Measurements from ENCODE around the gene NAV3. TPM values are rescaled to one million over a fixed set of nuclear protein-coding genes. Genes with fewer than 3 reads are reported as not detected.

Gene NAV3
- polyA plus RNA-seq, 1 of the 3 experiments (the other 2 are of a cell fraction): 10.5 TPM

GRCh38 chr12:78036874-78037273, 206.2 kb downstream of the NAV3 start:
- Histone ChIP-seq H3K27ac (ENCODE audit: low read depth in 2 of 2, low read length in 1 of 2) (no peak overlapping the region), H3K79me2 (ENCODE audit: insufficient read depth) (no peaks in the 10 kb centered on the region; the same call in 1 of the 2 replicates), H3K9me2 (no peaks in the 10 kb centered on the region), H4K20me1 (ENCODE audit: insufficient read depth) (no peaks in the 10 kb centered on the region), H3K27me3 (ENCODE audit: insufficient read depth) (no peaks in the 10 kb centered on the region), H3K4me2 (no peak overlapping the region), H3K9ac (no peak overlapping the region), H3K9me3 (no peaks in the 10 kb centered on the region), H3K4me3 (ENCODE audit: low read depth in 2 of 2, low read length in 1 of 2) (no peak overlapping the region), H3K4me1 (ENCODE audit: control insufficient read depth in 1 of 2, insufficient read depth in 2 of 2, low read depth in 1 of 2, low read length in 1 of 2) (peaks cover 0 to 6% of the 10 kb centered on the region in 2 experiments; a peak in 3 of 4 replicates), H3K36me3 (replicated peaks in 1 of 2; ENCODE audit: control insufficient read depth in 1 of 2, insufficient read depth in 2 of 2, low read length in 1 of 2) (peaks cover 5 to 16% of the 10 kb centered on the region in 2 experiments), H3F3A (replicated peaks; ENCODE audit: insufficient read depth) (no peaks in the 10 kb centered on the region), H2AFZ (ENCODE audit: low read depth) (no peak overlapping the region)
- TF ChIP-seq MXI1 (IDR thresholded peaks at IDR 0.05; ENCODE audit: low read depth, low read length): no peak
- TF ChIP-seq, protein P1, sequence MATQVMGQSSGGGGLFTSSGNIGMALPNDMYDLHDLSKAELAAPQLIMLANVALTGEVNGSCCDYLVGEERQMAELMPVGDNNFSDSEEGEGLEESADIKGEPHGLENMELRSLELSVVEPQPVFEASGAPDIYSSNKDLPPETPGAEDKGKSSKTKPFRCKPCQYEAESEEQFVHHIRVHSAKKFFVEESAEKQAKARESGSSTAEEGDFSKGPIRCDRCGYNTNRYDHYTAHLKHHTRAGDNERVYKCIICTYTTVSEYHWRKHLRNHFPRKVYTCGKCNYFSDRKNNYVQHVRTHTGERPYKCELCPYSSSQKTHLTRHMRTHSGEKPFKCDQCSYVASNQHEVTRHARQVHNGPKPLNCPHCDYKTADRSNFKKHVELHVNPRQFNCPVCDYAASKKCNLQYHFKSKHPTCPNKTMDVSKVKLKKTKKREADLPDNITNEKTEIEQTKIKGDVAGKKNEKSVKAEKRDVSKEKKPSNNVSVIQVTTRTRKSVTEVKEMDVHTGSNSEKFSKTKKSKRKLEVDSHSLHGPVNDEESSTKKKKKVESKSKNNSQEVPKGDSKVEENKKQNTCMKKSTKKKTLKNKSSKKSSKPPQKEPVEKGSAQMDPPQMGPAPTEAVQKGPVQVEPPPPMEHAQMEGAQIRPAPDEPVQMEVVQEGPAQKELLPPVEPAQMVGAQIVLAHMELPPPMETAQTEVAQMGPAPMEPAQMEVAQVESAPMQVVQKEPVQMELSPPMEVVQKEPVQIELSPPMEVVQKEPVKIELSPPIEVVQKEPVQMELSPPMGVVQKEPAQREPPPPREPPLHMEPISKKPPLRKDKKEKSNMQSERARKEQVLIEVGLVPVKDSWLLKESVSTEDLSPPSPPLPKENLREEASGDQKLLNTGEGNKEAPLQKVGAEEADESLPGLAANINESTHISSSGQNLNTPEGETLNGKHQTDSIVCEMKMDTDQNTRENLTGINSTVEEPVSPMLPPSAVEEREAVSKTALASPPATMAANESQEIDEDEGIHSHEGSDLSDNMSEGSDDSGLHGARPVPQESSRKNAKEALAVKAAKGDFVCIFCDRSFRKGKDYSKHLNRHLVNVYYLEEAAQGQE (IDR thresholded peaks at IDR 0.05; ENCODE audit: low read depth, low read length): no peak
- no peak for TF ChIP-seq CHD2 (IDR thresholded peaks at IDR 0.05; ENCODE audit: low read length, partially characterized antibody)
- TF ChIP-seq SMC3 (IDR thresholded peaks at IDR 0.05; ENCODE audit: low read depth, low read length): no peak
- no peak for TF ChIP-seq MEF2A (IDR thresholded peaks at IDR 0.05; ENCODE audit: borderline replicate concordance, low read depth)
- TF ChIP-seq FOXM1 (IDR thresholded peaks at IDR 0.05; ENCODE audit: low read depth): no peak
- no peak for TF ChIP-seq NFIC (IDR thresholded peaks at IDR 0.05; ENCODE audit: borderline replicate concordance)
- TF ChIP-seq RFX5 (IDR thresholded peaks at IDR 0.05; ENCODE audit: low read length): no peak
- no peak for TF ChIP-seq RCOR1 (IDR thresholded peaks at IDR 0.05; ENCODE audit: low read length)
- TF ChIP-seq GATA2 (CRISPR knock-in tag; IDR thresholded peaks at IDR 0.05): no peak
- no peak for TF ChIP-seq POLR2AphosphoS5 (IDR thresholded peaks at IDR 0.05; ENCODE audit: low read depth, low read length)
- TF ChIP-seq EZH2phosphoT487 (IDR thresholded peaks at IDR 0.05; ENCODE audit: borderline replicate concordance, low read depth): no peak
- TF ChIP-seq IRF3 (IDR thresholded peaks at IDR 0.05; ENCODE audit: low read depth, low read length): no peak
- no peak for TF ChIP-seq EP300 (IDR thresholded peaks at IDR 0.05; ENCODE audit: borderline replicate concordance in 1 of 2, low read depth in 1 of 2, low read length in 1 of 2)
- TF ChIP-seq RAD21 (IDR thresholded peaks at IDR 0.05; ENCODE audit: low read length): no peak
- no peak for TF ChIP-seq USF1 (IDR thresholded peaks at IDR 0.05; ENCODE audit: borderline replicate concordance, low read depth)
- TF ChIP-seq, protein P2, sequence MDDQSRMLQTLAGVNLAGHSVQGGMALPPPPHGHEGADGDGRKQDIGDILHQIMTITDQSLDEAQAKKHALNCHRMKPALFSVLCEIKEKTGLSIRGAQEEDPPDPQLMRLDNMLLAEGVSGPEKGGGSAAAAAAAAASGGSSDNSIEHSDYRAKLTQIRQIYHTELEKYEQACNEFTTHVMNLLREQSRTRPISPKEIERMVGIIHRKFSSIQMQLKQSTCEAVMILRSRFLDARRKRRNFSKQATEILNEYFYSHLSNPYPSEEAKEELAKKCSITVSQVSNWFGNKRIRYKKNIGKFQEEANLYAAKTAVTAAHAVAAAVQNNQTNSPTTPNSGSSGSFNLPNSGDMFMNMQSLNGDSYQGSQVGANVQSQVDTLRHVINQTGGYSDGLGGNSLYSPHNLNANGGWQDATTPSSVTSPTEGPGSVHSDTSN (IDR thresholded peaks at IDR 0.05): no peak
- WGBS (ENCODE audit: low lambda C conversion rate): 93% methylated on average over 4 of the region's 8 CpGs
- ChIA-PET CTCF (interaction anchor here (0.7 to 1.0 kb wide), 2 partner anchors 21 to 34 kb away, joined by 3 read pairs; no protein-coding TSS in a partner anchor), POLR2A (no interaction called here)
- DNase-seq: no peak
